ENCODE results near the gene LRIG3.
"Not testable (repeated sequence)": the region's sequence is repeated elsewhere in the genome, so short reads cannot be mapped to it uniquely, and the experiment has no call there.

The LRIG3 gene, protein sequence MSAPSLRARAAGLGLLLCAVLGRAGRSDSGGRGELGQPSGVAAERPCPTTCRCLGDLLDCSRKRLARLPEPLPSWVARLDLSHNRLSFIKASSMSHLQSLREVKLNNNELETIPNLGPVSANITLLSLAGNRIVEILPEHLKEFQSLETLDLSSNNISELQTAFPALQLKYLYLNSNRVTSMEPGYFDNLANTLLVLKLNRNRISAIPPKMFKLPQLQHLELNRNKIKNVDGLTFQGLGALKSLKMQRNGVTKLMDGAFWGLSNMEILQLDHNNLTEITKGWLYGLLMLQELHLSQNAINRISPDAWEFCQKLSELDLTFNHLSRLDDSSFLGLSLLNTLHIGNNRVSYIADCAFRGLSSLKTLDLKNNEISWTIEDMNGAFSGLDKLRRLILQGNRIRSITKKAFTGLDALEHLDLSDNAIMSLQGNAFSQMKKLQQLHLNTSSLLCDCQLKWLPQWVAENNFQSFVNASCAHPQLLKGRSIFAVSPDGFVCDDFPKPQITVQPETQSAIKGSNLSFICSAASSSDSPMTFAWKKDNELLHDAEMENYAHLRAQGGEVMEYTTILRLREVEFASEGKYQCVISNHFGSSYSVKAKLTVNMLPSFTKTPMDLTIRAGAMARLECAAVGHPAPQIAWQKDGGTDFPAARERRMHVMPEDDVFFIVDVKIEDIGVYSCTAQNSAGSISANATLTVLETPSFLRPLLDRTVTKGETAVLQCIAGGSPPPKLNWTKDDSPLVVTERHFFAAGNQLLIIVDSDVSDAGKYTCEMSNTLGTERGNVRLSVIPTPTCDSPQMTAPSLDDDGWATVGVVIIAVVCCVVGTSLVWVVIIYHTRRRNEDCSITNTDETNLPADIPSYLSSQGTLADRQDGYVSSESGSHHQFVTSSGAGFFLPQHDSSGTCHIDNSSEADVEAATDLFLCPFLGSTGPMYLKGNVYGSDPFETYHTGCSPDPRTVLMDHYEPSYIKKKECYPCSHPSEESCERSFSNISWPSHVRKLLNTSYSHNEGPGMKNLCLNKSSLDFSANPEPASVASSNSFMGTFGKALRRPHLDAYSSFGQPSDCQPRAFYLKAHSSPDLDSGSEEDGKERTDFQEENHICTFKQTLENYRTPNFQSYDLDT

DNA sequence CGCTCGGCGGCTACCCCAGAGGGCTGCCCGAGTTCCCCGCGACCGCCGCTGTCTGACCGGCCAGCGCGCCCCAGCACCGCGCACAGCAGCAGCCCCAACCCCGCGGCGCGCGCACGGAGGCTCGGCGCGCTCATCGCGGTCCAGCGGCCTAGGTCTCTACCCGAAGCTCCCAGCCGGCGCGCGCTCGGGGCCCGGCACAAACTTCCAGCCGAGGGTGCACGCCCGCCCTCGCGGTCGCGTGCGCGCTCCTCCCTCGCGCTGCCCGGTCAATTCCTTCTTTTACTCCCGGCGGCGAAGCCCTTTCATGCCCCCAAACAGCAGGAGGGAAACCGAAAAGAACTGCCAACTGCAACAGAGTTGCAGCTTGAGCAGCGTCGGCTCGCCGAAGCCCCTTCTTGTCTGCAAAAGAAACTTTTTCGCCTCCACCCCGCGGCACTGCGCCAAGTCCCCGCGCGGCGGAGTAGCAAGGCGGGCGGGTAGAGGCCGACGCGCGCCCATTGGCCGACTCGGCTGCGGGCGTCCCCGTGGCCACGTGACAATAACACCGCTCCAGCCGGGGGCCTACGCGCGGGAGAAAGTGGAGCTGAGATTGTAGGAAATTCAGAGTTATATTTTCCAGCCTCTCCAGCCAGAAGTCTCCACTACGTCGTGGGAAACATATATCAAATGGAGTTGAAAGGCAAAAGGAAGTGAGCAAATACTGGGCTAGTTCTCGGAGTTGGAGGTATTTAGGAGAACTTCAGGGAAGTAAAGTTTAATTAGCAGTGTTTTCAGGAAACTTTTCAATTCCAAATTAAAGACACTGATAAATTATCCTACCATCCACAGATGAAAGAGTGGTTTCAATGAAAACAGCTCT, at the start of gene LRIG3:
LRIG3 (minus strand) TSS at position 403 of the 859 bp plus-strand sequence; CDS start at position 134, 269 bp downstream.
- no peak for DNase-seq

DNA sequence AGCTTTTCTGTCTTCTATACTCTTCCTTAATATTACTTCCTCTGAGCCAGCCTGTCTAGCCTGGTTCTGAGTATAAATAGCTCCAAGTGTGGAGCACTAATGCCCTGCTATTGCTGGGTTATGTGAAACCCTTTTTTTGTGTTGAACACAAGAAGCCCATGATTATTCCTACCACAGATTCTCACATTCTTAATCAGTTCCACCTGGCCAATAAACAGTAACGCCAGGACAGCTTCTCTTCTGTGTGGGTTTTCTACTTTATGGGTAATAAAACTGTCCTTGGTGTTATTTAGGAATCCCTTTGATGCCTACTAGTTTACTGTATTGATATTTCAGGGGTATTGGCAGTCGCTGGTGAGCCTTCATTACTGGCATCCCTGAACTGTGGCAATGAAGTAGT, 48.9 kb upstream of the LRIG3 start:
- no peak for DNase-seq

DNA sequence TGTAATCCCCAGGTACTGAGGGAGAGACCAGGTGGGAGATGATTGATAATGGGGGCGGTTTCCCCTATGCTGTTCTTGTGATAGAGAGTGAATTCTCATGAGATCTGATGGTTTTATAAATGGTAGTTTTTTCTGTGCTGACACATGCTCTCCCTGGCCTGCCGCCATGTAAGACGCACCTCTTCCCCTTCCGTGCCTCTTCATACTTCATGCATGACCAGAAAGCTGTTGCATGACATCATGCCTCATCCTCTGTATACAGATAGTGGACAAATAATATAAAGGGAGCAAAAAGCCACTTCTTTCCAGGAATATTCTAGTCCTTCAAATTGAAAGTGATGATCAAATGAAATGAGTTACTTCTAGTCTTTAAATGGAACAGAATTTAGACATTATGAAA, 47.3 kb upstream of the LRIG3 start:
- DNase-seq: no peak

DNA sequence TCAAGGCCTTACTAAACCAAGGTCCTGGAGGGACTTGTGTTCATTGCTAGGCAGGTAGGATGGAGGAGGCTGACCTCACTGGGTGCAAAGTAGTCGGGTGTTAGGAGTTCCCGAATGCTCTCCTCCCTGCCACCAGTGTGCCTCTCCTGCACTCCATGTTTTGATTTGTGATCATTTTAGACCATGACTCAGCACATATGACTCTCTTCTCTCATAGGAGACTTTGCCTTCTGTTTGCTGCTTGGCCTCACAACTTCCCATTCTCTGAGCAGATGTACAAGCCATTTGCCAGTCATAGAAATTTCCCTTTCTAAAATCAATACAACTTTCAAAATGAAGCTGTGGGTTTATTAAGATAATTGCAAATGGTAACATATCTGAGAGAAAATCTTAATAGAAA, 46.6 kb upstream of the LRIG3 start:
- no peak for DNase-seq

DNA sequence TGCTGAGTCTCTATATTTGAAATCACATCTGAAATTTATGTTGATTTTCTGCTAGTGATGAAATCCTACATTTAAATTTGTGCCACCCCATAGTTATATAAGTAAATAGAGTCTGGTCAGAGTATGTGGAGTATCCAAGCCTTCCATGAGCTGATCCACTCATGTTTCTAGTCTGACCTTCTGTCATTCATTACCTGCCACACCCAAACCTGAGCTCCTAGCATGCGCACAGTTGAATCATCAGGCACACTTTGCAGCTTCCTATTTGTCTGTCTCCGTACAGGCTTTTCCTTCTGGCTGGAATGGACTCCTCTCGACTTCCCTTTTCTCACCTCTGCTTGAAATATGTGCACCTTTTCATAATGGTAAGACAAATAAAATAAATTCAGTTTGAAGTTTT, 45.3 kb upstream of the LRIG3 start:
- DNase-seq: no peak

DNA sequence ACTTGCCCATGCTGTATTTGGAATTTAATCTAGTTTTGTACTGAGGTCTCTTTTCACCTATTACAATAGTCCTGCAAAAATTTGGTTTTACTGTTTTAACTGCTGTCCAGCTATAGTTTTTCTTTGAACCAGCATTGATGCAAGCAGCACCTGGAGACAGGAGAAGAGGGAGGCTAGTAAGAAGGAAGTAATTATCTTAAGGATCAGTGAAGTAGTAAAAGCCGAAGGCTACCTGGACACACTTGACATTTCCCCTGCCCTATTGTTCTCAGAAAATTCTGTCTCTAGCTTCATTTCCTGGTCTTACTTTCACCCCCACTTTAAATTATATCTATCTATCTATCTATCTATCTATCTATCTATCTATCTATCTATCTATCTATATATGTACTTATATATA, 43.5 kb upstream of the LRIG3 start:
- DNase-seq: no peak

DNA sequence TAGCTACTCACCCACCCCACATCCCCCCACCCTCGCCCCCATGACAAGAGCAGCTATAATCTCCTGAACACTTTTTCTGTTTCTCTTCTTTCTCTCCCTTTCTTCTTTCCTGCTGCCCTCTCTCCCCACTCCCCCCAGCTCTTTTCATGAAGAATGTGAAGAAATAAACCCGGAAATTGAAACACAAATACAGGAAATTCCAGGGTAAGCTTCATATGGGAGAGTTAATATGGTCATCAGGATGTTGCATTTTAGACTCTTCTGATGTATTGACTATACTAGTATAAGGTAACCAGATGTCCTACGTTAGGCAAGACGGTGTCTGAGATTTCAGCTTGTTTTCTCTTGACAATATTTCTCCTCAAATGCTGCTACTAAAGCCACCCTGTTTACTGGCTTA, 41.6 kb upstream of the LRIG3 start:
- DNase-seq: no peak

DNA sequence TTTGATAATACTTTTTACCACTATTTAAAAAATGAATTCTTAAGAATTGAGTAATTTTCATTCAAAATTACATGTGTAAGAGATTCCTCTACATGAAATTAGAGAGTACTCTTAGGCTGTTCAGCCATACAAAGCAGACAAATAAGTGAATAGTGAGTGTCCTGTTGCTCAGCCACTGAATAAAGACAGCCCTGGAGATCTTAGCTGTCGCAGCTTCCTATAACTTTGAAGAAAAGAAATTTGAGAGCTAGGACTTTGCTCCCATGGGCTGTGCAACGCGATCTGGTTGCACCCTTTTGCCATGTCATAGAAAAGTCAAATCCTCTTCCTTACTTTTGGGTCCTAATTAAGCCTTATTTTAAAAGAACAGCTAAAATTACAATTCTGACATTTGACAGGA, 40.9 kb upstream of the LRIG3 start:
- DNase-seq: no peak

DNA sequence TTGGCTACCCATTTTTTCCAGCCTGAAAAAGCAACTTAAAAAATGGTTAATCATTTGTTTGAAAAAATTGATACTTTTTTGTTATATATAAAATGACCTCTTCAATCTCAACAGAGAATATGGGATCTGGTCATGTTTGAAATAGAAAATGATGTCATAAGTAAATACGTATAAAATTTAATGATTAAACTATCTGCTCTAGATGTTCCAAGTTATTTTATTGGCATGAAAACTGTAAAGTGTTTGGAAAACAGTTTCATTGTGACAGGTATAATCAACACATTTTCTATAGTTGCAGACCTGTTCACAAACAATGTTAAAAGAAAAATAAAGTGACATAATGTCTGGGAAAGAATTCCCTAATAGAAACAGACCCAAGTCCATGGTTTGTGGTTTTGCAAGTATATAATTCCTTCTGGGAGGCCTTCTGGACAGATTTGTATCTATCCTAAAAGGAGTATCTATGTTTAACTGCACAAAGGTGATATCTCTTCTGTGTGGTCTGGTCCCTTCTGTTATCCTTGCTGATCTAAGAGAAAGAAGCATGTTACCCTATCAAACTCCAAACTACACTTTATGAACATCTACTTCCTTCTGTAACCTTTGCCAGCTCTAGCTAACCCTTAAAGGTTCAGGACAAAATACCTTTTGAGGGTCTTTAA, 39.5 kb upstream of the LRIG3 start:
- DNase-seq: no peak

DNA sequence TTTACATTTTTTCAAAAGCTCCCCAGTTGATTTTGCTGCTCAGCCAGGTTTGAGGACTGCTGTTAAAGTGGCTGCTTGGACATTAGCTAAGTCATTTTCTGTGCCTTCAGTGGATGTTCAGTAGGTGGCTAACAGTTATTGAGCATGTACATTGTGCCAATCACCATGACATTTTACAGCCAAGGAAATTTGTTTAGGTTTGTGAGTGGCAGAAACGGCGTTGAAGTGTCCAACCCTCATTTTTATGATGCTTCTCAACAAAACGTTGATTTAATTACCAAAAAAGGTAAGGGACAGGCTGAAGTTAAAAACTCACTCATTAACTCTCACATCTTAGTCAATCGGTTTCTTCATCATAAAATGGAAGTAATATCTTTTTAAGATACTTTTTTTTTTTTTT, 37.0 kb upstream of the LRIG3 start:
- no peak for DNase-seq

DNA sequence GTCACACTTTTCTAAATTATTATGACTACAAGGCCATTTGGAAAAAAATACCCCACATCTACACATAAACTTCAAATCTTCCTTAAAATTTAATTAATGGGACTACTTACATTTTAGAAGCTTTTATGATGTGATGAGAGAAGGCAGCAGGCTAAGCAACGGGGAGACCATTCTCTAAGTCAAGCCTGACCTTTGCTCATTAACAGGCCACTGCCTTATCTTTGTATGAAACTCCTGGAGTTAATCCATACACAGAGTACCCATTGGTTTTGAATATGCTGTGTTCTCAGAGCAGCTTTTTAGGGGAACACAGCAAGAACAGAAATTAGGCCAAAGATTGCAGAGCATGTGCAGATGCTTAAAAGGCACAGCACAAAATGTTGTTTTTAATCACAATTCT, 35.5 kb upstream of the LRIG3 start:
- DNase-seq: no peak

DNA sequence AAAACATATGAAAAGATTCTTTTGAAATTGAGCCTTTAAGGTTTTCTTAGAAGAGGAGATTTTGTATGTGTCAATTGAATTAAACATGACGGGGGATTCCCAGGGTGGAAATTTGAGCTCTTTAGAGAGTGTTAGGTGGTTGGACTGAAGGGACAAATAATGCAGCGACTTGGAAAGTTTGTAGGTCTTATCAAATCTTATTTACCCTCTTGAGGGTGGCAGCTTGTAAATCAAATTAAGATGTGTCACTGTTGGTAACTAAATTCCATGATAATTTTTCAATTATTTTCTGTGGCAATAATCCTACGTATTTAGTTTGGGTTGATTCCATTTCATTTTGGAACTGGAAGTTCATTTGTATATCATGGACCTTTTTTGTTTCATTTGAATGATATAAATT, 33.7 kb upstream of the LRIG3 start:
- DNase-seq: no peak

DNA sequence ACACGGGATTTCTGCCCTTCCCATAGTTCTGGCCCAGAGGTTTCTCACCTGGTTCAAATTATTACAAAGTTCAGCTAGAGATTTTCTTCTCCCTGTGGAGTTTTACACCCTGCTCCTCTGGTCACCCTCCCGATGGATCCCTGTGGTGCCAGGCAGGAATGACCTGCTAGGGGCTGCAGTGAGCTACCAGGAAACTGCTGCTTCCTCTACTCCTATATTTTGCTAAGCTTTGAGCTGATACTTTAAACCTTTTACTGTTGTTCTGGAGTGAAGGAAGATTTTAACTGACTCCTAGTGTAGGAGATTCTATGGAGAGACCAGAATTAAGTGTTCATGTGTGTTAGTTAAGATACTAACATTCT, 30.4 kb upstream of the LRIG3 start:
- no peak for DNase-seq

DNA sequence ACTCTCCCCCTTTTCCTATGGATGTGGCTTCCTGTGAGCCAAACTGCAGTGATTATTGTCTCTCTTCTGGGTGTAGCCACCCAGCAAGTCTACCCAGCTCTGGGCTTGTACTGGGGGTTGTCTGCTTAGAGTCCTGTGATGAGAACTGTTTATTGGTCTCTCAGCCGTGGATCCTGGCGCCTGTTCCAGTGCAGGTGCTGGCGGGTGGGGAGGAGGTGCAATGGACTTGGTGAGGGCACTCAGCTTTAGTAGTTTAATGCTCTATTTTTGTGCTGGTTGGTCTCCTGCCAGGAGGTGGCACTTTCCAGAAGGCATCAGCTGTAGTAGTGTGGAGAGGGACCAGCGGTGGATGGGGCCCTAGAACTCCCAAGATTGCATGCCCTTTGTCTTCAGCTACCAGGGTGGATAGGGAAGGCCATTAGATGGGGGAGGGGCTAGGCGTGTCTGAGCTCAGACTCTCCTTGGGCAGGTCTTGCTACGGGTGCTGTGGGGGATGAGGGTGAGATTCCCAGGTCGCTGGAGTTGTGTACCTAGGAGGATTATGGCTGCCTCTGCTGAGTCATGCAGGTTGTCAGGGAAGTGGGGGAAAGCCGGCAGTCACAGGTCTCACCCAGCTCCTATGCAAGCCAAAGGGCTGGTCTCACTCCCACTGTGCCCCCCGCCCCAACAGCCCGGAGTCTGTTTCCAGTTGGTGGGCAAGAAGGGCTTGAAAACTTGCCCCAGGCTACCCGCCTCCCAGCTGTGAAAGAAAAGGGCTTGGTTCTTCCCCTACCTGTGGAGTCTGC, 29.8 kb upstream of the LRIG3 start:
- not testable (repeated sequence) for DNase-seq

DNA sequence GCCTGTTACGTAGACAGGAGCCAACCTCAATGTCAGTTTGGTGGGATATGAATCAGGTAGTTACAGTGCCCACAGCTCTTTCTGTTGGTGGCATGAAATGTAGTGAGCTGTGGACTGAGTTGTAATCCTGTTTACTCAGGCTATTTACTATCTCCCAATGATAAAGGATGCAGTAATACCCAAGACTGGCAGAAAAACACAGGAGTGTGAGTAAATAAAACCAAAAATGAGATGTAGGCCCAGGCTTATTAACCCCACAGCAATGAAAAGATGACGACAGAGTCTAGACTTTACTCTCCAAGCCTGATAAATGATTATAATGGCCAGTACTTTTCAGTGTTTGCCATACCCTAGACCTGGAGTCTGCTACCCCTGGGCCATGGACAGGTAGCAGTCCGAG, 22.8 kb upstream of the LRIG3 start:
- no peak for DNase-seq

DNA sequence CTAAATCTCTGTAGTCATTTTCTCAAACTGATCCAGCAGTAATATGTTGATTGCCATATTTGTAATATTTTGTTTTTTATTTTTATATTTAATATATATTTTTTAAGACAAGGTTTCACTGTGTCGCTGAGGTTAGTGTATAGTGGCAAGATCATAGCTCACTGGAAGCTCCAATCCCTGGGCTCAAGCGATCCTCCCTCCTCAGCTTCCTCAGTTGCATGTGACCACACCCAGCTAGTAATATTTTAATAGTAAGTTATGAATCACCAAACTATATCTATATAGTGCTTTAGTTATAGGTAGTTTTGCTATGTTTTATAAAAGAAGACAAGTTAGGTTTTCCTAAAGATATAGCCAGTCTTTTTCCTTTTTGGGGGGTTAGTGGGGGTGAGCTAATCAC, 22.0 kb upstream of the LRIG3 start:
- DNase-seq: no peak

DNA sequence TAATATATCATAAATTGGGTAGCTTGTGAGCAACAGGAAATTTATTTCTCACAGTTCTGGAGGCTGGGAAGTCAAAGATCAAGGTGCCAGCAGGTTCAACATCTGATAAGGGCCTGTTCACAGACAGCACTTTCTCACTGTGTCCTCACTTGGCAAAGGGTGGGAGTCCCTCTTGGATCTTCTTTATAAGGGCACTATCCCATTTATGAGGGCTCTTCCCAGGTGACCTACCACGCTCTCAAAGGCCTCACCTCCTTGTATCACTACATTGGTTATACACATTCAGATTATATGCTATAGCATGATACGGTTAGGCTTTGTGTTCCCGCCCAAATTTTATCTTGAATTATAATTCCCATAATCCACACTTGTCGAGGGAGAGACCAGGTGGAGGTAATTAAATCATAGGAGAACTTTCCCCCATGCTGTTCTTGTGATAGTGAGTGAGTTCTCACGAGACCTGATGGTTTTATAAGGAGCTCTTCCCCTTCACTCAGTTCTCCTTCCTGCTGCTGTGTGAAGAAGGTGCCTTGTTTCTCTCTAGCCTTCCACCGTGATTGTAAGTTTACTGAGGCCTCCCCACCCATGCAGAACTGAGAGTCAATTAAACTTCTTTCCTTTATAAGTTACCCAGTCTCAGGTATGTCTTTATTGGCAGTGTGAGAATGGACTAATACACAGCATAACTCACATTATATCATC, 19.2 kb upstream of the LRIG3 start:
- no peak for DNase-seq

DNA sequence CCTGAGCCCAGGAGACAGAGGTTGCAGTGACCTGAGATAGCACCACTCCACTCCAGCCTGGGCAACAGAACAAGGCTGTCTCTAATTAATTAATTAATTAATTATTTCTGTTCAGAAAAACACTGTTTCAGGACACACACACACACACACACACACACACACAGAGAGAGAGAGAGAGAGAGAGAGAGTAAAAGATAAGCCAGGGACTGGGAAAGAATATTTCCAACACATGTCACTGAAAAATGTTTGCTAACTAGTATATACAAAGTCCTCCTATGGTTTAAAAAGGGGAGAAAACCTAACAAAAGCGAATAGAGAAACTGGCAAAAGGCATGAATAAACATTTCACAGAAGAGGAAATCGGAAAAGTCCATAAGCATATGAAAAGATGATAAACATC, 18.1 kb upstream of the LRIG3 start:
- DNase-seq: no peak

DNA sequence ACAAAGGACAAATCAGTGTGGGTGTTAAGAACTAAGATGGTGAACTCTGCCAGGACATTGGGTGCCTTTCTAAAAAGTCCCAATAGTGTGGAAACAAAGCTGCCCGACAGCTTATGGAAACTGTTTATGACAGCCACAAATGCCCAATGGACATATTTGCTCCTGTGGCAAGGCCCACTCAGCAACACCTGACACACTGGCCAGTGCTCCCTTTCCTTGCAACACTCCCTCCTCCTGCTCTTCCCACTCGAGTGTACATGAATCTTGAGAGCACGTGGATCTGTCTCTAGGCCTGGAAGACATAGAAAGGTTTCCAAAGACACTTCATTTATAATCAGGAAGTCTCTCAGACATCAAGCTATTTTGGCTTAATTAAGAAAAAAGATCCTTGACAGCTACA, 14.2 kb upstream of the LRIG3 start:
- no peak for DNase-seq

DNA sequence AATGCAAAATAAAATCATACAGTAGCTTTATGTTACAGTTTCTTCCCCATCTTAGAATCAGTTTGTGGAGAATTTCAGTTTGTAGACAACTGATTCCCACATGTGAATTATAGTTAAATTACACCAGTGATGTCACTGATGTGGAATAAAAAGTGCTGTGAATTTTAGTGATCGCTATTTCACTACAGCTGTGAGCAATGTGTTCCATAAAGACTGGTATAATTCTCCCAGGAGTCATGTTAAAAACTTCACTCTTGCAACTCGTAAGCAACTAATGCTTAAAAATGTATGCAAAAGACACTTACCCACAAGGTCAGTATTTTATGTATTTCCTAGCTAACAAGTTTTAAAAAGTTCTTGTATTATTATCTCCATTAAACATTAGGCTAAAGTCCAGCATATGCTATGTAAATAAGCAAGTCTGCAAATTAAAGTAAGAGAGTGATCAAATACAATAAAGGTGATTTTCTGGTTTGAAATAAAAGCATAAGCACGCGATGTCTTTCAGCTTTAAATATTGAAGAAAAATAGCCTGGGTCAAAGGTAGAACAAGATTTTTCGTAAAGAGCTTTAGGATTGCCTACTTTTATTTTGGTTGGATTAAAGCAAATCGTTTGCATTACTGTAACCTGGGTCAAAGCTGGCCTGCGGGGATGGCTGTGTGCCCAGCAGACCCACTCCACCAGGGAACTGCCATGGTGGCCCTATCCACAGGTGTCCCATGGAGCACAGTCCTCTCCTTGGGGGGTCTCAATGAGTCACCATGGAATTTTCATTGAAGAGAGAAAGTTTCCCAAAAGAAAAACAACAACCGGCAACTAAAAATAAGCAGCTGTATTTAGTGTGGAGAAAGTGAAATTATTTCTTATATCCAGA, 12.7 kb upstream of the LRIG3 start:
- DNase-seq: no peak
